Testis (tissue), 2 donors: ENCODE measurements around the gene WDFY2.
"Not testable (repeated sequence)": the region's sequence is repeated elsewhere in the genome, so short reads cannot be mapped to it uniquely, and the experiment has no call there.

Source experiments
- POLR2A ChIP-seq: fragments of 450-650 bp; IDR thresholded peaks from one replicate; pipeline ENCODE4 v1.6.1; 2017; ENCODE audit warnings: antibody characterized with exemption, mild to moderate bottlenecking, moderate library complexity
- TF ChIP-seq, protein P1 (sequence below), 3 experiments: fragments of 450-650 bp in 2 of 3; fragments of 200-600 bp in 1 of 3; sonication (generic) in 1 of 3; IDR thresholded peaks; one replicate each; pipeline ENCODE4 v1.5.1; 2016 to 2019; ENCODE audit warnings: antibody characterized with exemption in 3 of 3, mild to moderate bottlenecking in 2 of 3, moderate library complexity in 1 of 3

DNA sequence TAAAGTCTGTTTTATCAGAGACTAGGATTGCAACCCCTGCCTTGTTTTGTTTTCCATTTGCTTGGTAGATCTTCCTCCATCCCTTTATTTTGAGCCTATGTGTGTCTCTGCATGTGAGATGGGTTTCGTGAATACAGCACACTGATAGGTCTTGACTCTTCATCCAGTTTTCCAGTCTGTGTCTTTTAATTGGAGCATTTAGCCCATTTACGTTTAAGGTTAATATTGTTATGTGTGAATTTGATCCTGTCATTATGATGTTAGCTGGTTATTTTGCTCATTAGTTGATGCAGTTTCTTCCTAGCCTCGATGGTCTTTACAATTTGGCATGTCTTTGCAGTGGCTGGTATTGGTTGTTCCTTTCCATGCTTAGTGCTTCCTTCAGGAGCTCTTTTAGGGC lies 67.9 kb downstream of the WDFY2 start:
- TF ChIP-seq, protein P1, sequence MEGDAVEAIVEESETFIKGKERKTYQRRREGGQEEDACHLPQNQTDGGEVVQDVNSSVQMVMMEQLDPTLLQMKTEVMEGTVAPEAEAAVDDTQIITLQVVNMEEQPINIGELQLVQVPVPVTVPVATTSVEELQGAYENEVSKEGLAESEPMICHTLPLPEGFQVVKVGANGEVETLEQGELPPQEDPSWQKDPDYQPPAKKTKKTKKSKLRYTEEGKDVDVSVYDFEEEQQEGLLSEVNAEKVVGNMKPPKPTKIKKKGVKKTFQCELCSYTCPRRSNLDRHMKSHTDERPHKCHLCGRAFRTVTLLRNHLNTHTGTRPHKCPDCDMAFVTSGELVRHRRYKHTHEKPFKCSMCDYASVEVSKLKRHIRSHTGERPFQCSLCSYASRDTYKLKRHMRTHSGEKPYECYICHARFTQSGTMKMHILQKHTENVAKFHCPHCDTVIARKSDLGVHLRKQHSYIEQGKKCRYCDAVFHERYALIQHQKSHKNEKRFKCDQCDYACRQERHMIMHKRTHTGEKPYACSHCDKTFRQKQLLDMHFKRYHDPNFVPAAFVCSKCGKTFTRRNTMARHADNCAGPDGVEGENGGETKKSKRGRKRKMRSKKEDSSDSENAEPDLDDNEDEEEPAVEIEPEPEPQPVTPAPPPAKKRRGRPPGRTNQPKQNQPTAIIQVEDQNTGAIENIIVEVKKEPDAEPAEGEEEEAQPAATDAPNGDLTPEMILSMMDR (IDR thresholded peaks at IDR 0.05), result not testable (repeated sequence)
- TF ChIP-seq POLR2A, result not testable (repeated sequence)
